Erythroblast (primary cell): ENCODE measurements around the gene MS4A10.
A peak's percentile ranks its signal among the peaks of the same experiment; 100 is the strongest.

ENCODE experiments used
- DNase-seq, 2 experiments: peaks; one replicate each; lab custom pipeline; 2025; lab: John Stamatoyannopoulos, UW
- GATA1 ChIP-seq: IDR thresholded peaks from 2 replicates; pipeline ENCODE4 v1.6.1; 2011; ENCODE audit warnings: low read depth, mild to moderate bottlenecking, control low read depth, low read length, moderate library complexity
- POLR2A ChIP-seq: IDR thresholded peaks from 2 replicates; pipeline ENCODE4 v1.6.1; 2011; ENCODE audit warnings: mild to moderate bottlenecking, low read length

MS4A10 gene

GRCh38 chr11:60835534-60835846, 50.4 kb downstream of the MS4A10 start:
- DNase-seq: no peak
- TF ChIP-seq POLR2A (no peak), GATA1 (no peak)

DNA sequence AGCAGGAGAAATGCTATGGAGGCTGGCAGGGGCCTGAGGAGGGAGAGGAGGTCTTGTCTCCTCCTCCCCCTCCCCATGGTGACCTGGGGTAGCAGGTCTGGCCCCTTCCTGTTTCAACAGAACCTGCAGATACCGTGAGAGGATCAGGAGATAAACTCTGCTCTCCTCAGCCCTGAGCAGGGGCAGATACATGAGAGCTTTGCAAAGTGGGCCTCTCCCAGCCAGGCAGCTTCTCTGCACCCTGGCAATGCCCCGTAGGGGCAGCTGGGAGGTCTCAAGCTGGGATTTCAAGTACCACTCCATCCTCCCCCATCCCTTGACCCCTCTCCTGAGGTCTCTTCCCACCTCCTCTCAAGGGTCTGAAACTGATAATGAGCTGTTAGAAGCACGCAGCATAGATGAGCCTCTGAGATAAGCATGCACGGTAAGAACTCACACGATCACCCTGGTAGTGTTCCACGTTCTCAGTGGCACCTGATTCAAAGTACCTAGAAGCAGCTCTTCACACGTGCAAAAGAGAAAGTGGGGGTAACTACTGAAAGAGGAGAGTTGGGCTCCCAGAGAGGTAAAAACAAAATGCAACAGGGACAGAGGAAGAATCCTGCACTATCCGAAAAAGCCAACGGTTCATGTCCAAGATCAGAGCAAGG, 51.9 kb downstream of the MS4A10 start:
- no peak for DNase-seq
- TF ChIP-seq GATA1: no peak
- no peak for TF ChIP-seq POLR2A

DNA sequence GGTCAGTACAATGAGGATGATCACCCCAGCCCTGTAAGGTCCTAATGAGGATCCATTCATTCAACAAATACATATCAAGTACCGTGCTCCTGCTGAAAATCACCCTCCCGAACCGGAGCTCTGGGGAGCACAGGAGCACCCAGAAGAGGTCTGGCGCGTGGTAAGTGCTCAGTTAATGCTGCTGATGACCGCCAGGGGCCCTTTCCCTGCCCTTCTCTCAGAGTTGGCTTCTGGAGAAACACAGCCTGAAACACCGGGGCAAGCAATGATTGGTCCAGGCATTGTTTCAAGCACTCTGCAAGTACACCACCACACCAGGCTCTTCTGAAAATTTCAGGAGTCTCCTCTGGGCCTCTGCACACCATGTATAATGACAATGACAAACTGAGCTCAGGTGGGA, 53.0 kb downstream of the MS4A10 start:
- no peak for DNase-seq
- no peak for TF ChIP-seq POLR2A
- TF ChIP-seq GATA1: no peak

DNA sequence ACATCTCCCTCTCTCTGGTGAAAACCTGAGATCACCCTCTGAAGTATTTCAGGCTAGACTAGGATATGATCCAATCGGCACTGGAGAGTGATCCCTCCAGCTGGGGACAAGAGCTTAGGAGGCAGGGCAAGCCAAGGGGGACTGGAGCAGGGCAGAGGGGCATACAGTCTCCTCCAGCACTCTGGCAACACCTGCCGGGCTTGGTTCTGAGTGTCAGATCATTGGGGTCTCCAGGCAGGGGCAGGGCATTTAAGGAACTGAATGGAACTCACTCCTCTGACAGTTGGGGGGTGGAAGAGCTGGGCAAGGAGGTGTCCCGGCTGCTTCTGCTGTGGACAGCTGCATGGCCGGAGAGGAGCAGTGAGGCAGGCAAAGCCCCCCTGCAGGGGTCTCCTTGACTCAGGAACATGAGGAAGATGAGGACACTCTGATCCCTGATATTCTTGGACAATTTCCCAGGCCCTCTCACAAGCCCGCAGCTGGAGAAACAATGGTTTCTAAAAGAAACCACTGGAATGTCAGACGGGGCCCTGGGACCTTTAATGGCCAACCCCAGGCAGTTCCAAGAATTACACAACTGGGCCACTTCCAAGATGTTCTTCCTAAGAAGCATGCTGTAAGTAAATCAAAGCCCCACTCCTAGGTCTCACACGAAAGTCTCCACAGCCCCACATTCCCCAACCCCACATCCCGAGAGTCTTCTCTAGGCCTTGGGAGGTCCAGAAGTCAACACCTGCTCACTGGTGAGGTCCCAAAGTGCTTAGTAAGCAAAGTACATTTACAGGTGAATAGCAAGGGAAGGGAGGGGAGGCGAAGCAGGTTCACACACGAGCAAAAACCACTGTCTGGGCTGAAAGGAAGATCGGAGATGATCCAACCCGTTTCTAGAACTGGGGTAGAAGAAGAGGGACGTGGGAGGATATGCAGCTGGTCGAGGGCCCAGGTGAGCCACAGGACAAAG, 55.6 kb downstream of the MS4A10 start:
- TF ChIP-seq GATA1 (no peak), POLR2A (no peak)
- no peak for DNase-seq

- no peak for TF ChIP-seq GATA1
- peak; percentile 48 for TF ChIP-seq POLR2A
- peak; percentile 97 to 98 for DNase-seq
Observed at GRCh38 chr11:60841797-60842667, 56.9 kb downstream of the MS4A10 start, which contains the start of gene CCDC86. Gene CCDC86 (plus strand): TSS chr11:60842113. CDS start chr11:60842125, 12 bp downstream.

DNA sequence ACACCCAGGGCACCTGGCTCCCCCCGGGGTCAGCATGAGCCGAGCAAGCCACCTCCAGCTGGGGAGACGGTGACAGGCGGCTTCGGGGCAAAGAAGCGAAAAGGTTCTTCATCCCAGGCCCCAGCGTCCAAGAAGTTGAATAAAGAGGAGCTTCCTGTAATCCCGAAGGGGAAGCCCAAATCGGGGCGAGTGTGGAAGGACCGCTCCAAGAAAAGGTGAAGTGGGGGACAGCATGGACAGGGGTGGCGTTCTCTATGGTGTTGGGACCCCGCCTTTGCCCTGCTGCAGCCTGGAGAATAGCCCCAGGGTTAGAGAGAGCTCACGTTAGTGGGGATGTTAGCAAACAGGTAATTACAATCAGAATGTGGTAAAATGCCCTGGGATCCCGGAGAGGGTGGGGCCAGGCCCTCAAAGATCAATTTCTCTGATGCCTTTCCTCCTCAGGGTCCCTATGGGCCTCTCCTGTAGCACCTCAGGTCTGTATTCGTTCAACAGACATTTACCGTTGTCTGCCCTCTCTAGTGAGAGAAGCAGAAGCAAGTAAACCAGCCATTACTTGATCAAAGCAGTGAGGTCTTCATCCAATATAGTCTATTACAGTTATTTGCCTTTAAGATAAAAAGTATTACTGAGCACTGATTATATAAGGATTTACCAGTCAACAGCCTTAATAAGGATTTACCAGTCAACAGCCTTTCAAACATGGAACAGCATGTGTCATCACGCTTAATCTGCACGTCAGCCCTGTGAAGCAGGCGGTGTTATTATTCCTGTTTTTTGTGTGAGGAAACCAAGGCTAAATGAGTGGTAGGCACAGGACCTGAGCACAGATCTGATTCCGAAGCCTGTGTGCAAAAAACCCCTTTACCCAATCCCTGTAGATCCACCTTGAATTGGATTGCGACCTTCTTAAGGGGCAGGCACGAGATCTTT, 57.8 kb downstream of the MS4A10 start:
- peak; percentile 29 to 48 for DNase-seq
- TF ChIP-seq GATA1: no peak
- TF ChIP-seq POLR2A: no peak

GRCh38 chr11:60844045-60844869, 59.1 kb downstream of the MS4A10 start:
- no peak for DNase-seq
- TF ChIP-seq GATA1 (no peak), POLR2A (no peak)

DNA sequence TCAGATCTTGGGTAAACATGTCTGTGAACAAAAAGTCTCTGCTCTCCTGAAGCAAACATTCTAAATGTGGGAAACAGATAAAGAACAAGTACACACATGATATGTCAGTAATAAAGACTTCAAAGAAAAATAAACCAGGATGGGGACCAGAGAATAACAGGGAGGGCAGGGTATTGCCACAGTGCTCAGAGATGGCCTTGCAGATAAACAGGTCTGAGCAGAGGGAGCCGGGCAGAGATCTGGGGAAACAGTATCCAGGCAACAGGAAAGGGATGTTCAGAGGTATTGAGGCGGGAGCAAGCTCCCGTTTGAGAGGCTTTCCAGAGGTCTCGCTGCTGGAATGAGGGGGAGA, 59.7 kb downstream of the MS4A10 start:
- no peak for DNase-seq
- TF ChIP-seq GATA1 (no peak), POLR2A (no peak)

DNA sequence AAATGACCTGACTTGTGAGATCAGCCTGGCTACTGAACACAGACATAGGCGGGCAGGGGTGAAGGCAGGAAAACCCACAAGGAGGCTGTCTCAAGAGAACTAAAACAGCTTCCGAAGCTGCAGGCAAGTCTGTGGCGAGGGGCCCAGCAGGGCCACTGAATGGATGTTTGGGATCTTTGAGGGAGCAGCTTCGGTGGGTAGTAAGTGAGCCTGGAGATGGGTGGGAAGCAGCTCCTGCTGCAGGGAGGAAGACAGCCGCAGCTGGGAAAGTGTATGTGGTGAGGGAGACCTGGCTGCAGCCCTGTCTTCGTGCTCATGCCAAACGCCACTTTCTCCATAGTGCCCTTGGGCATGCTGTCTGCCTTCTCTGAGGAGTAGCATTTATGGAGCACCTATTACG, 60.2 kb downstream of the MS4A10 start:
- TF ChIP-seq POLR2A: no peak
- TF ChIP-seq GATA1: no peak
- no peak for DNase-seq

DNA sequence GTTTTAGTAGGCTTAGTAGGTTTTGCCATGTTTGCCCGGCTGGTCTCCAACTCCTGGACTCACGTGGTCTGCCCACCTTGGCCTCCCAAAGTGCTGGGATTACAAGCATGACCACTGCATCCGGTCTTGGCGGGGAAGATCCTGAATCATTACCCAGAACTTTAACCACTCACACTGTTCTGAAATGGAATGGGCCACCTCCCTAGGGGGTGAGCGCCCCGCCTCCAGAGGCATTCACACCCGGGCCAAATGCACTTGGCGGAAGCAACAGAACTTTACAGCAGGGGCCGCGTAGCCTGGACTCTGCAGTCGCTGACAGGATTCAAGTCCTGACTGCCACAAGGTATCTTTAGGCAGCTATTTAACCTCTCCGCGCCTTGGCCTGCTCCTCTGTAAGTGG, 62.1 kb downstream of the MS4A10 start:
- TF ChIP-seq GATA1 (no peak), POLR2A (no peak)
- DNase-seq: no peak

GRCh38 chr11:60847896-60848295, 62.8 kb downstream of the MS4A10 start:
- no peak for DNase-seq
- TF ChIP-seq GATA1: no peak
- no peak for TF ChIP-seq POLR2A

GRCh38 chr11:60848714-60849151, 63.6 kb downstream of the MS4A10 start:
- TF ChIP-seq GATA1: no peak
- no peak for TF ChIP-seq POLR2A
- peak in 1 of 2 experiments; percentile 25 for DNase-seq
